K562 (cell line): ENCODE data around the gene FGF14. TPM values are rescaled to one million over a fixed set of nuclear protein-coding genes. Genes with fewer than 3 reads are reported as not detected.

ENCODE experiments used
- ATAC-seq: fragments of 200-7000 bp; cut with Tn5 transposase; 3 replicates; pipeline ENCODE4 v1.9.1; 2020; ENCODE audit warnings: moderate library complexity
- BruUV-seq: library from RNA; stranded (reverse); fragments of 400-500 nt; replicated peaks from 2 replicates; lab custom pipeline; 2021; lab: Mats Ljungman, UMichigan
- CTCF ChIA-PET: fragments of 300-600 bp; formaldehyde crosslinking; extraction: SDS; loops from one replicate; lab custom pipeline; 2021; ENCODE audit warnings: low intra/inter-chr PET ratio; lab: Yijun Ruan, JAX
- POLR2A ChIA-PET: fragments of 300-600, 350-650 bp; sonication (Branson Sonifier 250); formaldehyde crosslinking; extraction: SDS; loops from one replicate; lab custom pipeline; 2021; ENCODE audit warnings: antibody characterized with exemption, inconsistent platforms; lab: Yijun Ruan, JAX
- DNase-seq, 4 experiments: peaks; one replicate each; pipeline versions ENCODE4 v3.0.0 to v3.0.0-alpha.2; 2011 to 2018; ENCODE audit warnings: low spot score in 3 of 4, mixed read lengths in 3 of 4; ENCODE audit errors: extremely low read depth in 1 of 4
- FAIRE-seq: peaks from 2 replicates; lab custom pipeline; 2011; peaks lifted over from hg19 to GRCh38; lab: Jason Lieb, UNC
- H2AFZ ChIP-seq: 2 replicates; pipeline ENCODE4 v1.6.0; 2011; ENCODE audit warnings: low read depth, low read length, control low read depth, inconsistent platforms
- H3K27ac ChIP-seq: fragments of 200-600 bp; 3 replicates; pipeline ENCODE4 v1.8.0; 2011; ENCODE audit warnings: low read depth, mild to moderate bottlenecking, control low read depth, inconsistent platforms, low read length, moderate library complexity, mixed read lengths; ENCODE audit errors: extremely low read depth
- H3K27me3 ChIP-seq, 2 experiments: fragments of 300-600 bp in 1 of 2; 2 replicates in 1 of 2; 3 replicates in 1 of 2; pipeline versions ENCODE4 v1.6.0 to v1.8.0; 2011; ENCODE audit warnings: inconsistent platforms in 2 of 2, low read length in 2 of 2, mild to moderate bottlenecking in 1 of 2, mixed read lengths in 1 of 2, moderate library complexity in 1 of 2; ENCODE audit not compliant: control insufficient read depth in 2 of 2, insufficient read depth in 2 of 2
- H3K36me3 ChIP-seq: fragments of 300-600 bp; 3 replicates; pipeline ENCODE4 v1.8.0; 2011; ENCODE audit warnings: mild to moderate bottlenecking, low read length, inconsistent platforms; ENCODE audit not compliant: control insufficient read depth, insufficient read depth
- H3K4me1 ChIP-seq, 2 experiments: fragments of 200-600 bp in 1 of 2; replicated peaks in 1 of 2; 2 replicates in 1 of 2; 3 replicates in 1 of 2; pipeline versions ENCODE4 v1.5.1 to v1.8.0; 2011; ENCODE audit warnings: inconsistent platforms in 2 of 2, low read length in 2 of 2, mild to moderate bottlenecking in 1 of 2, mixed read lengths in 1 of 2, moderate library complexity in 1 of 2; ENCODE audit not compliant: control insufficient read depth in 2 of 2, insufficient read depth in 2 of 2
- H3K4me2 ChIP-seq: 2 replicates; pipeline ENCODE4 v1.6.1; 2011; ENCODE audit warnings: low read length, control low read depth, inconsistent platforms, mixed read lengths; ENCODE audit not compliant: insufficient read depth
- H3K4me3 ChIP-seq: fragments of 200-600 bp; sonication (generic), shearing (Covaris generic); 2 replicates; pipeline ENCODE4 v1.5.1; 2016; ENCODE audit warnings: control low read depth, inconsistent platforms
- H3K79me2 ChIP-seq: fragments of 200-600 bp; 3 replicates; pipeline ENCODE4 v1.8.0; 2011; ENCODE audit warnings: low read length, inconsistent platforms; ENCODE audit not compliant: control insufficient read depth, insufficient read depth
- H3K9ac ChIP-seq, 2 experiments: 2 replicates each; pipeline versions ENCODE4 v1.6.0 to v1.6.1; 2011; ENCODE audit warnings: low read depth in 2 of 2, low read length in 2 of 2, control low read depth in 1 of 2, inconsistent platforms in 1 of 2, mild to moderate bottlenecking in 1 of 2, mixed read lengths in 1 of 2; ENCODE audit not compliant: insufficient read depth in 1 of 2
- H3K9me1 ChIP-seq: one replicate; pipeline ENCODE4 v1.6.0; 2011; ENCODE audit warnings: inconsistent platforms, mild to moderate bottlenecking, low read length, moderate library complexity; ENCODE audit not compliant: control insufficient read depth, insufficient read depth
- H3K9me3 ChIP-seq: replicated peaks from 2 replicates; pipeline ENCODE4 v1.5.1; 2011; ENCODE audit warnings: low read depth, low read length, inconsistent platforms; ENCODE audit not compliant: control insufficient read depth, insufficient read depth
- H4K20me1 ChIP-seq: replicated peaks from 2 replicates; pipeline ENCODE4 v1.6.1; 2011; ENCODE audit warnings: low read length, inconsistent platforms, mixed read lengths; ENCODE audit not compliant: control insufficient read depth, insufficient read depth
- KDM4B ChIP-seq, 2 experiments: fragments of 450-650 bp in 1 of 2; sonication (generic) in 1 of 2; IDR thresholded peaks; 2 replicates each; pipeline ENCODE4 v1.6.1; 2016 to 2017; ENCODE audit warnings: borderline replicate concordance in 2 of 2, antibody characterized with exemption in 1 of 2, low read depth in 1 of 2, mild to moderate bottlenecking in 1 of 2
- LEF1 ChIP-seq: fragments of 450-650 bp; IDR thresholded peaks from 2 replicates; pipeline ENCODE4 v1.6.1; 2016; ENCODE audit warnings: mild to moderate bottlenecking
- SRSF7 ChIP-seq: fragments of 200-400 bp; formaldehyde crosslinking; optimal IDR thresholded peaks from 2 replicates; pipeline ENCODE3; 2017; ENCODE audit warnings: mild to moderate bottlenecking, low read depth, low read length
- TAL1 ChIP-seq: fragments of 450-650 bp; IDR thresholded peaks from 2 replicates; pipeline ENCODE4 v1.6.1; 2016; ENCODE audit warnings: mild to moderate bottlenecking
- ZBTB7A ChIP-seq: IDR thresholded peaks from 2 replicates; pipeline ENCODE4 v1.6.1; 2011; ENCODE audit warnings: low read depth, mild to moderate bottlenecking, low read length, moderate library complexity, borderline replicate concordance; ENCODE audit not compliant: control insufficient read depth
- ZNF3 ChIP-seq: fragments of 250-450 bp; sonication (Bioruptor Pico); IDR thresholded peaks from 2 replicates; pipeline ENCODE4 v1.5.0; 2021; ENCODE audit warnings: mild to moderate bottlenecking, moderate library complexity
- ZNF507 ChIP-seq: conservative IDR thresholded peaks from 2 replicates; pipeline ENCODE4 v1.6.1; 2017; ENCODE audit warnings: missing genetic modification characterization, missing compliant biosample characterization
- ZNF696 ChIP-seq: fragments of 250-450 bp; sonication (Bioruptor Pico); conservative IDR thresholded peaks from 2 replicates; pipeline ENCODE4 v1.4.0; 2020; ENCODE audit warnings: mild to moderate bottlenecking, moderate library complexity
- ZSCAN32 ChIP-seq: fragments of 450-650 bp; formaldehyde crosslinking; IDR thresholded peaks from 2 replicates; pipeline ENCODE4 v1.4.0; 2020; ENCODE audit warnings: mild to moderate bottlenecking, moderate library complexity
- in situ Hi-C: fragments of 300-500 bp; cut with MboI; formaldehyde crosslinking; loops from 4 replicates; pipeline ENCODE4 v1.15.0; 2018; ENCODE audit warnings: inconsistent platforms, mixed read lengths
- intact Hi-C: fragments of 100-400 bp; cut with micrococcal nuclease; formaldehyde crosslinking; loops from 2 replicates; pipeline ENCODE4 v1.14.2; 2022
- polyA plus RNA-seq, 8 experiments: library from polyadenylated mRNA; depleted of rRNA in 4 of 8; stranded (reverse) in 5 of 8; unstranded in 3 of 8; fragments of >200 nt; fragmentation: Nextera tagmentation in 2 of 8; fragmentation: Illumina TruSeq in 1 of 8; extraction: Ambion mirVana in 2 of 8; extraction: Trizol in 1 of 8; gene quantifications; 2 replicates each; pipeline versions ENCODE4 v1.2.1 to v1.2.3, GENCODE V29; 2011 to 2014; ENCODE audit warnings: inconsistent platforms in 1 of 8, missing spikeins in 1 of 8
- total RNA-seq, 7 experiments: library from RNA; depleted of rRNA in 6 of 7; stranded (reverse); fragments of >200 nt in 6 of 7; fragmentation: Illumina TruSeq in 2 of 7; extraction: Trizol in 2 of 7; gene quantifications; 2 replicates each; pipeline versions ENCODE4 v1.2.1 to v1.2.3, GENCODE V29; 2011 to 2021; ENCODE audit warnings: low replicate concordance in 1 of 7

FGF14 gene
- total and polyA plus RNA-seq, 9 of the 15 experiments (the other 6 are each of a cell fraction or from before 2014, with no cell fraction given) = not detected

DNA sequence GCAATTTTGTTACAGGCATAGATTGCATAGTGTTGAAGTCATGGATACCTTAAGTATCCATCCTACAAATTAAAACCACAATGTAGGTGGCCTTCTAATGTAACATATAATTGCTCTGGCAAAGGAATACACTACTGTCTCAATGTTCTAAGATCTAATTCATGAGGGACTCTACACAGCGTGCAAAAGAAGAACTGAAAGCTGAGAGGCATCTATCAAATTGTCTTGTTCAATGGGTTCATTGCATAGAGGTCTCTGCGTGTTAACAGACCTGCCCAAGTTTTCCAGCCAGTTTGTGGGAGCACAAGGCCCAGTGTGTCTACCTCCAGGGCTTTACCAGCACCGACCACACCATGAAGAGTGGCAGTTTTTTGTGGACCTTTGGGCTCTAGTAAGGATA, 498.0 kb downstream of the FGF14 start (continued):
- TF ChIP-seq ZSCAN32 (CRISPR knock-in tag) = no peak

- Histone ChIP-seq H3K4me3 (no peak overlapping the region), H3K4me2 (no peak overlapping the region), H3K4me1 (no peaks in the 10 kb centered on the region), H2AFZ (no peak overlapping the region), H4K20me1 (no peaks in the 10 kb centered on the region), H3K27me3 (no peaks in the 10 kb centered on the region), H3K36me3 (no peaks in the 10 kb centered on the region), H3K27ac (no peak overlapping the region), H3K9ac (no peak overlapping the region), H3K9me1 (no peaks in the 10 kb centered on the region), H3K79me2 (no peaks in the 10 kb centered on the region), H3K9me3 (no peaks in the 10 kb centered on the region)
- POLR2A ChIA-PET = no interaction called here
- DNase-seq (no peak), FAIRE-seq (no peak), ATAC-seq (no peak)
- TF ChIP-seq ZNF696 (CRISPR knock-in tag) = no peak
- no peak for TF ChIP-seq ZNF3 (CRISPR knock-in tag)
- TF ChIP-seq KDM4B (IDR thresholded peaks at IDR 0.05; ENCODE audit: borderline replicate concordance in 2 of 2, low read depth in 1 of 2) = no peak
- TF ChIP-seq ZNF507 = no peak
- TF ChIP-seq TAL1 = no peak
- no peak for TF ChIP-seq LEF1
- no peak for TF ChIP-seq ZBTB7A
- TF ChIP-seq SRSF7 = no peak
- no TSS peak for BruUV-seq
- in situ Hi-C loops = no loop called here
- CTCF ChIA-PET = no interaction called here
- intact Hi-C loops = no loop called here
These were observed 503.2 kb downstream of the FGF14 start for GRCh38 chr13:101898676-101899075.
